HepG2 (cell line): Measurements from ENCODE around the gene NKAIN2. TPM values are rescaled to one million over a fixed set of nuclear protein-coding genes. Genes with fewer than 3 reads are reported as not detected.

Experiments used
- ATAC-seq: fragments of 200-7000 bp; cut with Tn5 transposase; 3 replicates; pipeline ENCODE4 v1.9.1; 2020; ENCODE audit warnings: mild to moderate bottlenecking, moderate library complexity
- BruUV-seq: library from RNA; stranded (reverse); fragments of 400-500 nt; replicated peaks from 2 replicates; lab custom pipeline; 2021; lab: Mats Ljungman, UMichigan
- CTCF ChIA-PET: fragments of 300-600 bp; formaldehyde crosslinking; extraction: SDS; loops from one replicate; lab custom pipeline; 2021; ENCODE audit warnings: low total read pairs, inconsistent platforms, low intra/inter-chr PET ratio; lab: Yijun Ruan, JAX
- POLR2A ChIA-PET: fragments of 350-600 bp; sonication (Branson Sonifier 250); formaldehyde crosslinking; loops from one replicate; lab custom pipeline; 2020; ENCODE audit warnings: antibody characterized with exemption, inconsistent platforms; lab: Yijun Ruan, JAX
- DNase-seq: peaks from one replicate; pipeline ENCODE4 v3.0.0-alpha.2; 2015; ENCODE audit warnings: low spot score
- FAIRE-seq: peaks from 3 replicates; lab custom pipeline; 2011; peaks lifted over from hg19 to GRCh38; lab: Jason Lieb, UNC
- H2AFZ ChIP-seq: one replicate; pipeline ENCODE4 v1.6.1; 2011; ENCODE audit warnings: low read length, inconsistent platforms
- H3K27ac ChIP-seq: fragments of 300-600 bp; 3 replicates; pipeline ENCODE4 v1.8.0; 2011; ENCODE audit warnings: mixed run types, mild to moderate bottlenecking, mixed read lengths, low read length, inconsistent platforms; ENCODE audit not compliant: insufficient read depth; ENCODE audit errors: extremely low read length
- H3K27me3 ChIP-seq, 2 experiments: fragments of 200-600 bp in 1 of 2; 2 replicates in 1 of 2; 3 replicates in 1 of 2; pipeline versions ENCODE4 v1.6.0 to v1.8.0; 2011; ENCODE audit warnings: low read length in 2 of 2, mild to moderate bottlenecking in 2 of 2, moderate library complexity in 2 of 2, inconsistent platforms in 1 of 2; ENCODE audit not compliant: insufficient read depth in 2 of 2, control insufficient read depth in 1 of 2
- H3K36me3 ChIP-seq, 2 experiments: fragments of 200-600 bp in 1 of 2; replicated peaks in 1 of 2; 2 replicates in 1 of 2; 3 replicates in 1 of 2; pipeline versions ENCODE4 v1.5.1 to v1.8.0; 2011; ENCODE audit warnings: low read length in 2 of 2, inconsistent platforms in 1 of 2; ENCODE audit not compliant: insufficient read depth in 2 of 2, control insufficient read depth in 1 of 2
- H3K4me1 ChIP-seq: 2 replicates; pipeline ENCODE4 v1.5.1; 2012; ENCODE audit warnings: low read length, inconsistent platforms; ENCODE audit not compliant: insufficient read depth
- H3K4me2 ChIP-seq: 2 replicates; pipeline ENCODE4 v1.6.0; 2011; ENCODE audit warnings: low read depth, low read length, inconsistent platforms
- H3K4me3 ChIP-seq, 3 experiments: fragments of 200-600 bp in 1 of 3; sonication (generic), shearing (Covaris generic) in 1 of 3; replicated peaks in 1 of 3; 2 replicates each; pipeline ENCODE4 v1.5.1; 2011 to 2016; ENCODE audit warnings: low read length in 3 of 3, inconsistent platforms in 2 of 3, low read depth in 2 of 3, mild to moderate bottlenecking in 2 of 3, control low read depth in 1 of 3, mixed read lengths in 1 of 3; ENCODE audit not compliant: insufficient read depth in 1 of 3
- H3K79me2 ChIP-seq: one replicate; pipeline ENCODE4 v1.6.1; 2011; ENCODE audit warnings: low read length, inconsistent platforms; ENCODE audit not compliant: insufficient read depth
- H3K9ac ChIP-seq: 2 replicates; pipeline ENCODE4 v1.6.0; 2011; ENCODE audit warnings: mild to moderate bottlenecking, low read depth, low read length, inconsistent platforms; ENCODE audit not compliant: insufficient read depth
- H3K9me3 ChIP-seq: 2 replicates; pipeline ENCODE4 v1.5.1; 2012; ENCODE audit warnings: mild to moderate bottlenecking, low read length
- H4K20me1 ChIP-seq: 2 replicates; pipeline ENCODE4 v1.6.0; 2011; ENCODE audit warnings: inconsistent platforms, mild to moderate bottlenecking, low read length, moderate library complexity; ENCODE audit not compliant: insufficient read depth
- NCOA1 ChIP-seq: sonication (generic); formaldehyde crosslinking; IDR thresholded peaks from 2 replicates; pipeline ENCODE4 v1.9.0; 2021; ENCODE audit warnings: missing genetic modification reagents
- TAF15 ChIP-seq: fragments of 200-400 bp; formaldehyde crosslinking; IDR thresholded peaks from one replicate; pipeline ENCODE4 v1.6.1; 2018; ENCODE audit warnings: mild to moderate bottlenecking, low read depth, low read length; ENCODE audit not compliant: poor library complexity, severe bottlenecking
- ZNF607 ChIP-seq: sonication (generic); formaldehyde crosslinking; IDR thresholded peaks from 2 replicates; pipeline ENCODE4 v1.5.1; 2020; ENCODE audit warnings: missing genetic modification reagents, mild to moderate bottlenecking, borderline replicate concordance
- ZNF83 ChIP-seq: sonication (generic); formaldehyde crosslinking; IDR thresholded peaks from 2 replicates; pipeline ENCODE4 v1.4.0; 2020; ENCODE audit warnings: missing genetic modification reagents, mild to moderate bottlenecking, borderline replicate concordance
- WGBS: methylation state at CpG from one replicate; pipeline ENCODE4 v1.1.6; 2017; ENCODE audit warnings: low lambda C conversion rate; 5-methylcytosine and 5-hydroxymethylcytosine counted together
- in situ Hi-C: cut with HindIII; loops from 2 replicates; pipeline ENCODE4 v1.10.0; 2017; ENCODE audit warnings: low pct_unique_long_range_greater_than_20kb; ENCODE audit not compliant: extremely low pct_ligation_motif_present
- intact Hi-C: fragments of 100-400 bp; cut with micrococcal nuclease; formaldehyde crosslinking; loops from one replicate; pipeline ENCODE4 v1.10.0; 2022; ENCODE audit not compliant: unreplicated experiment
- polyA plus RNA-seq, 8 experiments: library from polyadenylated mRNA; depleted of rRNA in 3 of 8; stranded (reverse) in 7 of 8; unstranded in 1 of 8; fragments of >200 nt; fragmentation: Illumina TruSeq in 4 of 8; extraction: Trizol in 4 of 8; gene quantifications; 2 replicates each; pipeline versions ENCODE4 v1.2.1 to v1.2.3, GENCODE V29; 2011 to 2016; ENCODE audit warnings: low read depth in 4 of 8, missing spikeins in 1 of 8, mixed read lengths in 1 of 8; ENCODE audit not compliant: insufficient read depth in 1 of 8
- total RNA-seq, 5 experiments: library from RNA; depleted of rRNA; stranded (reverse); fragments of >200 nt; fragmentation: Illumina TruSeq; extraction: Trizol; gene quantifications; 2 replicates each; pipeline ENCODE4 v1.2.3, GENCODE V29; 2016; ENCODE audit warnings: low read depth in 1 of 5
- TF ChIP-seq, protein P1 (sequence below): sonication (generic); formaldehyde crosslinking; IDR thresholded peaks from 2 replicates; pipeline ENCODE4 v1.5.1; 2020; ENCODE audit warnings: missing genetic modification reagents, mild to moderate bottlenecking, borderline replicate concordance
- TF ChIP-seq, protein P2 (sequence below): sonication (generic); formaldehyde crosslinking; IDR thresholded peaks from 2 replicates; pipeline ENCODE4 v1.8.0; 2023; ENCODE audit warnings: mild to moderate bottlenecking, missing genetic modification reagents

NKAIN2 gene
- total and polyA plus RNA-seq, 2 of the 13 experiments (the other 11 are each of a cell fraction or from before 2014, with no cell fraction given), result not detected

DNA sequence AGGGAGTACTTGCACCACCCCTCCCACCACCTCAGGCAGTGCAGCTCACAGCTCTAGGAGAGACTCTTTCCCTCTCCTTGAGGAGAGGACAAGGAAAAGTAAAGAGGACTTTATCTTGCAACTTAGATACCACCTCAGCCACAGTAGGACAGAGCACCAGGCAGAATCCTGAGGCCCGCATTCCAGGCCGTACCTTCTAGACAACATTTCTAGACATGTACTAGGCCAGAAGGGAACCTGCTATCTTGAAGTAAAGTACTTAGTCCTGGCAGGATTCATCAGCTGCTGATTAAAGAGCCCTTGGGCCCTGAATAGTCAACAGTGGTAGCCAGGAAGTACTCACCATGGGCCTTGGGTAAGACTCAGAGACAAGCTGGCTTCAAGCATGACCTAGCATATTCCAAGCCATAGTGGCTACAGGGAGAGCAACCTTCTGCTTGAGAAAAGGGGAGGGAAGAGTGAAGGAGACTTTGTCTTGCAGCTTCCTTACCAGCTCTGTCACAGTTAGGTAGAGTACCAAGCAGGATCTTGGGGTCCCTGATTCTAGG lies 774.1 kb downstream of the NKAIN2 start:
- DNase-seq (no peak), FAIRE-seq (no peak), ATAC-seq (no peak)
- no TSS peak for BruUV-seq
- Histone ChIP-seq H3K27me3 (no peaks in the 10 kb centered on the region), H3K36me3 (no peaks in the 10 kb centered on the region), H3K9me3 (no peaks in the 10 kb centered on the region), H3K79me2 (no peaks in the 10 kb centered on the region), H2AFZ (no peak overlapping the region), H3K4me2 (no peak overlapping the region), H3K9ac (no peak overlapping the region), H3K27ac (no peak overlapping the region), H4K20me1 (no peaks in the 10 kb centered on the region), H3K4me1 (no peaks in the 10 kb centered on the region), H3K4me3 (no peak overlapping the region)
- WGBS, result 95% methylated on average over 2 of the region's 2 CpGs
- TF ChIP-seq ZNF607 (CRISPR knock-in tag), result no peak
- TF ChIP-seq, protein P1, sequence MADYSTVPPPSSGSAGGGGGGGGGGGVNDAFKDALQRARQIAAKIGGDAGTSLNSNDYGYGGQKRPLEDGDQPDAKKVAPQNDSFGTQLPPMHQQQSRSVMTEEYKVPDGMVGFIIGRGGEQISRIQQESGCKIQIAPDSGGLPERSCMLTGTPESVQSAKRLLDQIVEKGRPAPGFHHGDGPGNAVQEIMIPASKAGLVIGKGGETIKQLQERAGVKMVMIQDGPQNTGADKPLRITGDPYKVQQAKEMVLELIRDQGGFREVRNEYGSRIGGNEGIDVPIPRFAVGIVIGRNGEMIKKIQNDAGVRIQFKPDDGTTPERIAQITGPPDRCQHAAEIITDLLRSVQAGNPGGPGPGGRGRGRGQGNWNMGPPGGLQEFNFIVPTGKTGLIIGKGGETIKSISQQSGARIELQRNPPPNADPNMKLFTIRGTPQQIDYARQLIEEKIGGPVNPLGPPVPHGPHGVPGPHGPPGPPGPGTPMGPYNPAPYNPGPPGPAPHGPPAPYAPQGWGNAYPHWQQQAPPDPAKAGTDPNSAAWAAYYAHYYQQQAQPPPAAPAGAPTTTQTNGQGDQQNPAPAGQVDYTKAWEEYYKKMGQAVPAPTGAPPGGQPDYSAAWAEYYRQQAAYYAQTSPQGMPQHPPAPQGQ, result no peak
- no peak for TF ChIP-seq TAF15
- TF ChIP-seq NCOA1 (CRISPR knock-in tag), result no peak
- TF ChIP-seq, protein P2, sequence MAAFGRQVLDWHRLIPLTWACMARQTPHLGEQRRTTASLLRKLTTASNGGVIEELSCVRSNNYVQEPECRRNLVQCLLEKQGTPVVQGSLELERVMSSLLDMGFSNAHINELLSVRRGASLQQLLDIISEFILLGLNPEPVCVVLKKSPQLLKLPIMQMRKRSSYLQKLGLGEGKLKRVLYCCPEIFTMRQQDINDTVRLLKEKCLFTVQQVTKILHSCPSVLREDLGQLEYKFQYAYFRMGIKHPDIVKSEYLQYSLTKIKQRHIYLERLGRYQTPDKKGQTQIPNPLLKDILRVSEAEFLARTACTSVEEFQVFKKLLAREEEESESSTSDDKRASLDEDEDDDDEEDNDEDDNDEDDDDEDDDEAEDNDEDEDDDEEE (CRISPR knock-in tag), result no peak
- 0 out of 2 replicates have a peak, but pooled peaks have one; percentile 21 for TF ChIP-seq ZNF83 (CRISPR knock-in tag)
- ChIA-PET POLR2A (no interaction called here), CTCF (no interaction called here)
- intact Hi-C loops, result no loop called here
- in situ Hi-C loops, result no loop called here
